KBM-7 (cell line): ENCODE measurements around the gene PRDM16.

Experiments
- DNase-seq: peaks from one replicate; pipeline ENCODE4 v3.0.0-alpha.2; 2015
- in situ Hi-C: fragments of 300-500 bp; cut with MboI; formaldehyde crosslinking; loops from 2 replicates; pipeline ENCODE4 v1.14.3; 2020; ENCODE audit warnings: low sequenced_read_pairs, low pct_unique_long_range_greater_than_20kb, mixed read lengths

PRDM16 gene

GRCh38 chr1:3146458-3146857 lies 77.5 kb downstream of the PRDM16 start:
- in situ Hi-C loops, result no loop called here
- no peak for DNase-seq

DNA sequence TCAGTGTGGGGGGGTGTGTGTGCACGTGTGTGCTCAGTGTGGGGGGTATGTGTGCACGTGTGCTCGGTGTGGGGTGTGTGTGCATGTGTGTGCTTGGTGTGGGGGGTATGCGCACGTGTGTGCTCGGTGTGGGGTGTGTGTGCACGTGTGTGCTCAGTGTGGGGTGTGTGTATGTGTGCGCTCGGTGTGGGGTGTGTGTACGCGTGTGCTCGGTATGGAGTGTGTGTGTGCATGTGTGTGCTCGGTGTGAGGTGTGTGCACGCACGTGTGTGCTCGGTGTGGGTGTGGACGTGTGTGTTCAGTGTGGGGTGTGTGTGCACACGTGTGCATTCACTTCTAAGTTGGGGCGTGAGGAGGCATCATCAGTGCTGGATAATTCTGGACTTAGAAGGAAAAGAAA lies 77.9 kb downstream of the PRDM16 start:
- DNase-seq, result no peak
- in situ Hi-C loops, result no loop called here

DNA sequence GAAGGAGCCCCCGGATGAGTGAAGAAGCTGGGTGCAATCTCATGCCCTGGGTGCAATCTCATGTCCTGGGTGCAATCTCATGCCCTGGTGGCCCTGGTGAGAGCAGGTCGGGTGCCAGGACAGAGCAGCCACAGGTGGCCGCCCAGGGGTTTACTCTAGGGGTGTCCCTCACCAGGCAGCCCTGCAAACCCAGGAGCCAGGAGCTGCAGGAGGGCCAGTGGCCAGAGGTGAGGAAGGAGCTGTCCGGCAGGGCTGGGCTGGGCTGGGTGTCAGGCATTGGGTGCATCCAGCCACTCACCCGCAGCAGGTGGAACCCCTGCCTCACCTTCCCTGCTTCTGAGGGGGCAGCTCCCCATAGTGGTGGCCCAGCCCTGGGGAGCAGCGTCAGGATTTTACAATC lies 79.2 kb downstream of the PRDM16 start:
- in situ Hi-C loops, result no loop called here
- no peak for DNase-seq

- in situ Hi-C loops, result no loop called here
- no peak for DNase-seq
Observed at GRCh38 chr1:3149277-3149676, 80.3 kb downstream of the PRDM16 start.

- DNase-seq, result no peak
- in situ Hi-C loops, result no loop called here
Observed at GRCh38 chr1:3151456-3151855, 82.5 kb downstream of the PRDM16 start.

- in situ Hi-C loops, result no loop called here
- no peak for DNase-seq
Observed at GRCh38 chr1:3152143-3152542, 83.1 kb downstream of the PRDM16 start.

DNA sequence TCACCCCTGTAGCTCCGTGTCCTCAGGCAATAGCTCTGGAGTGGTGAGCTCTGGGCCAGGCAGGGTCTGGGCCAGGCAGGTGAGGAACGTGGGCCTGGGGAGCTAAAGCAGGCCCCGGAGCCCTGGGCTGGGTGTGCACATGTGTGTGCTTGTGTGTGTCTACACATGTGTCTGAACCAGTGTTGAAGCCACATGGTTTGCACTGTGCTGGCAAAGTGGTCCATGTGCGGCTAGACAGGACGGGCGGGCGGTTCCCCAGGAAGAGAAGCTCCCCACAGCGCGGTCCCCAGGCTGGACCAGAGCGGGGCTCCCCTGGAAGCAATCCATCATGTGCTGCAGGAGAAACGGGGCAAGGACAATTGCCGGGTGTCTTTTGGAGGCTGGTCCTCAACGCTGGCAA lies 84.2 kb downstream of the PRDM16 start:
- in situ Hi-C loops, result no loop called here
- DNase-seq, result no peak

GRCh38 chr1:3153902-3154795 lies 85.1 kb downstream of the PRDM16 start:
- DNase-seq, result no peak
- in situ Hi-C loops, result no loop called here

- in situ Hi-C loops, result no loop called here
- no peak for DNase-seq
Observed at GRCh38 chr1:3155056-3155925, 86.3 kb downstream of the PRDM16 start.

GRCh38 chr1:3155926-3156220 lies 86.9 kb downstream of the PRDM16 start:
- in situ Hi-C loops, result no loop called here
- DNase-seq, result no peak

DNA sequence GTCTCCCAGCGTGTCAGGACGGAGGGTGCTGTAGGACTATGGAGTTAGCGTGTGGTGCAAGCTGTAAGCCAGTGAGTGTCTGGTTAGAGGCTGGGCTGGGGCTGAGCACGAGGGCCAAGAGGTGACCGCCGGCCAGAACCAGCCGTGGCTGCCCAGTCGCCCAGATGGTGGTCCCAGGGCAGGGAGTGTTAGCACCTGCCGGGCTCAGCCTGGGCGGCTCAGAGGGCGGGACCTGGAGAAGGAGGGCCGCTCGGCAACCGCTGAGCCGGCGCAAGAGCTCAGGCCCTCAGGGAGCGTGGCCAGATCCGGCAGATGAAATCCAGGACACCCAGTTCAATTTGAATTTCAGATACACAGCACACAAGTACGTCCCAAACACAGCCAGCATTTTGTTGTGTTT lies 87.9 kb downstream of the PRDM16 start:
- in situ Hi-C loops, result no loop called here
- DNase-seq, result no peak

DNA sequence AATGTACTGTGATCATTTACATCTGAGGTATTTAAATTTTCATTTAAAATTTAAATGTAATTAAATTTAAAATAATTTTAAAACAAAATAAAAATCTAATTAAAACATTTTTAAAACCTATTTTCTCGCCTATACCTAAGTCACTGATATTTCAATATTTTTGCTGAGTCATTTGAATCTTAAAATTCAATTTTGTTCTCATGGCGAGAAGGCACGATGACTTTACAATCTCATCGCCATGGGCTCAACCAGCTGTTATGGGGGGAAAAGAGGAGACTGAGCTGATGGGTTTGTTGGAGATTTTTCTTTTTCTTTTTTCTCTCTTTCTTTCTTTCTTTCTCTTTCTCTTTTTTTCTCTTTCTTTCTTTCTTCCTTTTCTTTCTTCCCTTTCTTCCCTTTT lies 89.3 kb downstream of the PRDM16 start:
- no peak for DNase-seq
- in situ Hi-C loops, result no loop called here

- peak; percentile 18 for DNase-seq
Observed at GRCh38 chr1:3159121-3159520, 90.1 kb downstream of the PRDM16 start.

DNA sequence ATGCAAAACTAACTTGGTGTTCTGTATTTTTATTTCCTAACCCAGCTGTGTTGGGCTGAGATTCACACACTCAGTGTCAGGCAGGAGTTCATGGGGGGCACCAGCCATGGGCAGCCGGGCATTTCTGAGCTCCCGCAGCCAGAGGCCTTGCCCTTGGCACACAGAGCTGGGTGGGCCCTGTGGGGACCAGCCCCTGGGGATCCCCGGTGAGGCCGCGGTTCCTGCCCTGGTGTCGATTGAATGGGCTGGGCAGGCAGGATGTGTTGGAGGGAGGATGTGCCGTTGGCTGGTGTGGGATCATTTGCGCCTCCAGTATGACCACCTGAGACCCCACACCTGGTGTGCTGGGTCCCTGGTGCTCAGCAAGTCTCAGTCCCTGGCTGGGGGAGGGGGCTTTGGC lies 91.0 kb downstream of the PRDM16 start:
- DNase-seq, result no peak
- in situ Hi-C loops, result no loop called here

More at GRCh38 chr1:3159121-3159520, 90.1 kb downstream of the PRDM16 start:
- in situ Hi-C loops, result no loop called here

DNA sequence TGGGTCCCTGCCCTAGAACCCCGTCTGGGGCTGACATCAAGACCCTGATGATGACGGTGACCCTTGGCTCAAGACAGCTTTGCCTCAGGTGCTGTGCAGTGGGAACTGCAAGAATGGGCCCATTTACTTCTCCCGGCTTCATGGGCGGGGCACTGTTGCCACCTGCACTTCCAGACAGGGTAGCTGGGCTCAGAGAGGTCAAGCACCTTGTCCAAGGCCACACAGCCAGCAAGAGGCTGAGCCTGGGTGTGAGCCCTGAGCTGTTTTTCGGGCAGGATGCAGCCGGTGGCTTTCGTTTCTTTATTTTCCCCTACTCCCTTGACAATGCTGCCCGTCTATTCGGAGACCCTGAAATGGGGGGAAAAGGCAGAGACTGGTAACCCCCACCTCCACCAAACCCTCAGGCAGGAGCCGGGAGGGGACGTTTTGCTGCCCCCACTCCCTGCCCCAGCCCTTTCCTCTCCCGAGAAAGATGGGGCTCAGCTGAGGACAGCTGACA lies 91.7 kb downstream of the PRDM16 start:
- in situ Hi-C loops, result no loop called here
- no peak for DNase-seq

- no peak for DNase-seq
- in situ Hi-C loops, result no loop called here
Observed at GRCh38 chr1:3161176-3161840, 92.3 kb downstream of the PRDM16 start.

DNA sequence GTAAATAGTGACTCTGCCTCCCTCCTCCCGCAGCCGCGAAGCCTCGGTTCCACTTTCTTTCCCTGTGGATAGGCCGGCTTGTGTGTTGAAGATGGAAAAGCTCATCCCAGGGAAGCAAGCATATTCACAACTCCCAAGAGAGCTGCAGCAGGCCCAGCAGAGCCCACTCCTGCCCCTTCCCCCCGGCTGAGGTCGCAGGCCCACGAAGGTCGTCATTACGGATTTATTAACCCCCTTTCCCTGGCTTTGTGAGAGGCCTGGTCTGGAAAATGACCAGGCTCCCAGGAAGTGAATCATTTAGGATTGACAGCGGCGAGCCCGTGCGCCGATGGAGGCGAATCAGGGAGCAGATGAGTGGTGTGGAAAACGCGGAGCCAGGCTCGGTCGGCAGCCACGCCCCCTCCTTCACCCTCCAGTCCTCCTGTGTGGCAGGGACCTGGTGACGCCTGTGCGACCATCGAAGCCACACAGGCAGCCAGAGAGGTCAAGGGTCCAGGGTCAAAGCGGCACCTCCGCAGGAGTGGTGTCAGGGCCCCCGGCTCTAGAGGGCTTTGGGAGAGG lies 93.4 kb downstream of the PRDM16 start:
- in situ Hi-C loops, result no loop called here
- no peak for DNase-seq

DNA sequence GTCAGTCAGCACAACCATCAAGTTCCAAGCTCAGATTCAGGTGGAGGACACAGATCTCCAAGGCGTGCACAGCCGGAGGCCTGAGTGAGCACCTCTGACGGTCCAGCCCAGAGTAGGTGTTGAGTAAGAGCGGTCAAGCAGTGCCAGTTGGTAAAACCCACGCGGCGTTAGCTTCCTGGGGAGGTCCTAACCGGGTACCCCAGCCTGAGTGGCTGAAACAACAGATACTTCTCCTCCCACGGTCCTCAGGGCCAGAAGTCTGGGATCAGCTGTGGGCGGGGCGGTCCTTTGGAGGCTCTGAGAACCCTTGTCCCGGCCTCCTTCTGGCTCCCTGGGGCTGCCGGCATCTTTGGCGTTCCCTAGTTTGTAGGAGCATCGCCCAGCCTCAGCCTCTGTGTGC lies 94.4 kb downstream of the PRDM16 start:
- DNase-seq, result no peak
- in situ Hi-C loops, result no loop called here

DNA sequence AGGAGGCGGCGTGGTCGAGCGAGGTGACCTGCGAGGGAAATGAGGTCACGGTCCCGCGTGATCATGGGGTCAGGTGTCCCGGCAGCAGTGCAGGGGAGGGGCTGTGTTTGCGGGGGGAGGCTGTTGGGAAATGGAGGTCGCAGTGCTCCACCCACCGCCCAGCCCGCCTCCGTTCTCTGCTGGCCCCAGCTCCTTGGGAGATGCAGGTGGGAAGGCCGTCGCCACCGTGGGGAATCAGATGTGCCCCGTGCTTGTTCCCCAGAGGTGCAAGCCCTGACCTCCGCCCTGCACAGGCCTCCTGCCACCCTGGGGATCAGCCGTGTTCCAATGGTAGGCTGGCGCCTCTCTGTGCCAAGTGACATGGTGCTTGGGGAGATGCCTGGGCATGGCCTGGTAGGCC lies 95.7 kb downstream of the PRDM16 start:
- no peak for DNase-seq
- in situ Hi-C loops, result no loop called here
